ENCODE data around the gene MYL9.

The MYL9 gene

DNA sequence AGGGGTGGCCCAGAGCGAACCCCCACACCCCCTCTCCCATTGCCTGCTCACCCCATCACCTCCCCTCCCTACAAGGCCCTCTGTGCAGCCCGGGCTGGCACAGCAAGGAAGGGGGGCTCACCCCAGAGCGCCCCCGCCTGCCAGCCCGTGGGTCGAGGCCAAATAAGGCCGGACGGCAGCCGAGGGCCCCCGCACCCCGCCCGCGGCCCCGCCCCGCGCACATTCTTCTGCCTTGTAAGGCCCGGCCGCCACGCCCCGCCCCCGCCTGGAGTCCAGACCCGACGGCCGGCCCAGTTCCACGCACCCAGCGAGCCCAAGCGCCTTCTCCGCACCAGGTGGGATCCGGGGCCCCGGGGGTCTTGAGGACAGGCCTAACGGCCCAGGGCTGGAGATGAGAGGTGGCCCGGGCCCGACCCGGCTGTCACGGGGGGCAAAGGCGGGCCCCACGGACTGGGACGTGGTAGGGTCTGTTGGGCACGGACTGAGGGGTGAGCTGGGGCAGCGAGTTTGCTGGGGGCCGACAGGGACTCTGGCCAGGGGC lies at the start of gene MYL9:
MYL9 (plus strand) TSS at position 293 of the 541 bp plus-strand sequence. CDS start 3,366 bp downstream, outside the sequence.
- TF ChIP-seq, protein P1, sequence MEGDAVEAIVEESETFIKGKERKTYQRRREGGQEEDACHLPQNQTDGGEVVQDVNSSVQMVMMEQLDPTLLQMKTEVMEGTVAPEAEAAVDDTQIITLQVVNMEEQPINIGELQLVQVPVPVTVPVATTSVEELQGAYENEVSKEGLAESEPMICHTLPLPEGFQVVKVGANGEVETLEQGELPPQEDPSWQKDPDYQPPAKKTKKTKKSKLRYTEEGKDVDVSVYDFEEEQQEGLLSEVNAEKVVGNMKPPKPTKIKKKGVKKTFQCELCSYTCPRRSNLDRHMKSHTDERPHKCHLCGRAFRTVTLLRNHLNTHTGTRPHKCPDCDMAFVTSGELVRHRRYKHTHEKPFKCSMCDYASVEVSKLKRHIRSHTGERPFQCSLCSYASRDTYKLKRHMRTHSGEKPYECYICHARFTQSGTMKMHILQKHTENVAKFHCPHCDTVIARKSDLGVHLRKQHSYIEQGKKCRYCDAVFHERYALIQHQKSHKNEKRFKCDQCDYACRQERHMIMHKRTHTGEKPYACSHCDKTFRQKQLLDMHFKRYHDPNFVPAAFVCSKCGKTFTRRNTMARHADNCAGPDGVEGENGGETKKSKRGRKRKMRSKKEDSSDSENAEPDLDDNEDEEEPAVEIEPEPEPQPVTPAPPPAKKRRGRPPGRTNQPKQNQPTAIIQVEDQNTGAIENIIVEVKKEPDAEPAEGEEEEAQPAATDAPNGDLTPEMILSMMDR (IDR thresholded peaks at IDR 0.05; ENCODE audit: control insufficient read depth, extremely low read depth, insufficient read depth) = no peak
- H3K4me3 ChIP-seq (ENCODE audit: low read depth, low read length) = no peak within 1 kb of the TSS
- no peak for DNase-seq (ENCODE audit: low read depth)

DNA sequence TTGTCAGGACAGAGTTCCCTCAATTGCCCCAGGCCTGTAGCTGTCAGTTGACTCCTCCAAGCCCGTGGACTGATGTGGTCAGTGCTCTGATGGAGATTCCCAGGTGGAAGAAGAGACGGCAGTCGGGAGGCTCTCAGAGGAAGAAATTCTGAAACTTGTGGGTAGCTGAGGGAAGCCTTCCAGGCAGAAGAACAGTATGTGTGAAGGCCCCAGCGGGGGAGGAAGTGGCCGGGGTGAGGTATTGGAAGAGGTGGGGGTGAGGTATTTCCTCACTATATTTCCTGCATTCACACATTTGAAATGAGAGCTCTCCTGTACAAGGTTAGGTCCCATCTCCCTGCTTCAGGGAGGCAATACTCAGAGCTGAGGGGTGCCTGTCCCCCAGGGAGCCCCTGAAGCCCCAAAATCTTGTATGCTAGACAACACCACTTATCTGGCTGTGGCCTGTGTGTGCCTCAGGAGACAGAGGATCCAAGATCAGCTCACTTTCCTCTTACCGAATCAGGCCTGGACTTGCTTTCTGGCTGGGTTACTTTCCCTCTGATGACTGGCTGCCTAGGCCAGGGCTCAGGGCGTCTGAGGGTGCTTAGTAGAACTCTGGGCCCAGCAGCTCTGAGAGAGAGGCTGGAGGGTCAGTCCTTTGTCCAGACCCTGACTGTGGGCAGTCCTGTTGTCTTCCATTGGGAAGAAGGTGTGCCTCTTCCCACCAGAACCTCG lies 49.3 kb upstream of the MYL9 start:
- no peak overlapping the region for H3K4me3 ChIP-seq (ENCODE audit: low read depth, low read length)

DNA sequence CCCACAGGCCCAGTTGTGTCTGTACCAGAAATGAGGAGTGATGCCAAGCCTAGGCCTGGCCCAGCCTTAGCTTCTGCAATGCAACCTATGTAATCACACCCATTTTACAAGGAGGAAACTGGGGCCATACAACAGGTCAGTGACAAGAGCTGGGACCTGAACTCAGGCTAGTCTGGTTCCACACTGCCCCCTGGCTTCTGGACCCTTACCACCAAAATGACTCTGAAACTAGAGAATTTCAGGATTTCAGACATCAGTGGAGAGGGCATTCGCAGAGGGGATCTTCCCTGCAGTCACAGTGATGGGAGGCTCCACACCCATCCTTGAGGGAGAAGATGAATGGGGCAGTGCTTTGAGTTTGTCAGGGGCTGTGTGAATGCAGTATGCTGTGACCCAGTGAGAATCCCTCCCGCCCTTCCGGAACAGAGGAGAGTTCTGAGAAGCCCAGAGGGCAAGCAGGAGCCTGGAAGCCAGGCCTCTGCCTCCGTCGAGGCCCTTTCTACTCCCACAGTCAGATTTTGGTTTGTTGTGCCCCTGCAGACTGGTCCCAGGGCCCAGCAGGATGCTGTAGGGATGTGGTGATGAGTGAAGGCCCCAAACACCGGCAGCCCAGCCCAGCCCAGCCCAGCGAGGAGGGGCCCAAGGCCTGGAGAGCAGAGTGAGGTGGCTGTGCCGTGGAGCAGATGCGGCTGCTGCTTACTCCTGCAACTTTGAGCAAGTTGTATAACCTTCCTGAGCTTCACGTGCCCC lies 48.1 kb upstream of the MYL9 start:
- no peak overlapping the region for H3K4me3 ChIP-seq (ENCODE audit: low read depth, low read length)
- TF ChIP-seq, protein P1 (IDR thresholded peaks at IDR 0.05; ENCODE audit: control insufficient read depth, extremely low read depth, insufficient read depth) = peak; percentile 40; the same call in 1 of the 2 replicates
- DNase-seq (ENCODE audit: low read depth) = no peak

More for the DNA sequence above, 49.3 kb upstream of the MYL9 start:
- TF ChIP-seq, protein P1 (IDR thresholded peaks at IDR 0.05; ENCODE audit: control insufficient read depth, extremely low read depth, insufficient read depth) = no peak
- DNase-seq (ENCODE audit: low read depth) = no peak

DNA sequence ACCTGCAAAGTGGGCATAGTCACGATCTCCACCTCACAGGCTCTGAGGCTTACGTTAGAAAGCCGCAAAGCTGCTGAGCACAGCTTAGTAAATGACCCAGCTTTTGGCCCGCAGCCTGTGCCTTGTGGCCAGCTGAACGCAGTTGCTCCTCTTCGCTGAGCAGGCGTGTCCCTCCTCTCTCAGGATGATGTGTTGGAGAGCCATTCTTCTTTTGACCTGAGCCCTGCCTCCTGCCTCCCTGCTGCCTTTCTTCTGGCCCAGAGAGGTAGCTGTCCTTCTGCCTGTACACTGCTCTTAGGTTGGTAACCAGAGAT lies 47.6 kb upstream of the MYL9 start:
- H3K4me3 ChIP-seq (ENCODE audit: low read depth, low read length) = no peak overlapping the region
- DNase-seq (ENCODE audit: low read depth) = no peak
- TF ChIP-seq, protein P1 (IDR thresholded peaks at IDR 0.05; ENCODE audit: control insufficient read depth, extremely low read depth, insufficient read depth) = no peak

DNA sequence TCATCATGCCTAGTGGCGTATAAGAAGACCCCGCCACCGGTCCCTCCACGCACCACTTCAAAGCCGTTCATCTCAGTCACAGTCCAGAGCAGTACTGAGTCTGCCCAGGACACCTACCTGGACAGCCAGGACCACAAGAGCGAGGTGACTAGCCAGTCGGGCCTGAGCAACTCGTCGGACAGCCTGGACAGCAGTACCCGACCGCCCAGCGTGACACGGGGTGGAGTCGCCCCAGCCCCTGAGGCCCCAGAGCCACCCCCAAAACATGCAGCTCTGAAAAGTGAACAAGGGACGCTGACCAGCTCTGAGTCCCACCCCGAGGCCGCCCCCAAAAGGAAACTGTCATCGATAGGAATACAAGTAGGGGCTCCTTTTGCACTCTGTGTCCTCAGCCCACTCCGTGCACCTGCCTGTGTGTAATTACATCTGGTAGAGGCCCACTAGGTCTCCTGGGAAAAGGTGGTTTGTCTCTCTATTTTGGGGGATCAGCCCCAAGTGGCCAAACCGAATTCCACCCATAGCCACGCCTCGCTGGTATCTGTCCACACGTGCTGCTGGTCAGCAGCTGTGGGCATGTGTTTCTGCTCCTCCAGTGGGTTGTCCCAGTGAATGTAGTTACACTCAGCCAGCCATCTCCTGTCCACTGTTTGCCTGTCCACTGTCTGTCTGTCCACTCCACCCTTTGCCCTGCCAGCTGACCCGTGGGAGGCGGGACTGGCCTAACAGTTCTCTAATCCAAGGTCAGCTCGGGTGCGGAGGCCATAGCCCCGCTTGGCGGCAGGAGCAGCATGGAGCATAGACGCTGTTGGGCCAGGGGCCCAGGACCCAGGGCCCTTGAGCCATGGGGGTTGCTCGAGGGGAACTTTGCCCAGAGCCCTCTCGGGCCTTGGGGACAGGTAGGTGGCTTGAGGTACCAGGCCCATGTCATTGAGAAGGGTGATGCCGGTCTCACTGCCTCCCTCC lies 44.3 kb upstream of the MYL9 start:
- H3K4me3 ChIP-seq (ENCODE audit: low read depth, low read length) = no peak overlapping the region
- TF ChIP-seq, protein P1 (IDR thresholded peaks at IDR 0.05; ENCODE audit: control insufficient read depth, extremely low read depth, insufficient read depth) = no peak
- no peak for DNase-seq (ENCODE audit: low read depth)

DNA sequence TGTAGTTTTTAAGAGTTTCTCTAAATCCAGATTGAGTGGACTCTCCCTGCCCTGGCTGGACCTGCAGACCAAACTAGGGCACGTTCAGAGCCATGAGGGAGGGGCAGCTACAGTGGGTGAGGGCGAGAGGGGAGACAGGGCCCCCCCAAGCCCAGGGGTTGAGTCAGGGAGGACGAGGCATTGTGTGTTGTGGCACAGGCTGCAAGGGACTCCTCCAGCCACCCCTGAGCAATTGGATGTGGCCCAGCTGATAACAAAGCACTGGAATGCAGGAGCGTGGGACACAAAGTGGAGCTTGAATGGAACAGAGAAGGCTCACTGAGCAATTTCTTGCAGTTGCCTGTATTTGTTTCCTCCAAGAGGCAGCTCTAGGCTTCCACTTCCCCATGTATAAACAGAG lies 43.5 kb upstream of the MYL9 start:
- no peak for DNase-seq (ENCODE audit: low read depth)
- TF ChIP-seq, protein P1 (IDR thresholded peaks at IDR 0.05; ENCODE audit: control insufficient read depth, extremely low read depth, insufficient read depth) = no peak
- no peak overlapping the region for H3K4me3 ChIP-seq (ENCODE audit: low read depth, low read length)
